Stimulated activated CD8-positive, alpha-beta memory T cell treated with anti-CD3 and anti-CD28 coated beads, Interleukin-7, amount 100 ng/mL, for 24 hours (primary cell): ENCODE measurements around the gene C22orf31.
"Not testable (repeated sequence)": the region's sequence is repeated elsewhere in the genome, so short reads cannot be mapped to it uniquely, and the experiment has no call there.

Experiments
- DNase-seq: peaks from one replicate; pipeline ENCODE4 v3.0.0-alpha.2; 2020; ENCODE audit warnings: low read depth

The C22orf31 gene

DNA sequence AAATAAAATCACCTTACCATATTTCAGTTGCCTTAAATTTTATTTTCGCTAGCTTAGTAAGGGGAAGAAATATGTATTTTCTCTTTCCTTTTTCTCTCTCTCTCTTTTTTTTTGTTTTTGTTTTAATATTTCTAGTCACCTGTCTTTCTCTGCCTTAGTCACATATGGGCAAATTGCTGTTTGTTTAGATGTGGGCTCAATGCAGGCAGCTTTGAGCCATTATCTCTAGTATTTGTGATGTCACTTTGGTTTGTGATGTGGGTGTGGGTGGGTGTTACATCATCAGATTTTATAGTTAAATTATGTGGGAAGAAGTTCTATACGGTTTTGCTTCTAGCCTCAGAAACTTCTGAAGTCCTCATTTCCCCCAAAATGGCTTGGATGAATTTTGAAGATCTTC, at the start of gene C22orf31:
TSS of gene C22orf31 (minus strand) at position 59 of the 400 bp plus-strand sequence. CDS start at position 20, 39 bp downstream.
- DNase-seq, result no peak

- no peak for DNase-seq
These were observed 49.3 kb upstream of the C22orf31 start for GRCh38 chr22:29110946-29111345.

DNA sequence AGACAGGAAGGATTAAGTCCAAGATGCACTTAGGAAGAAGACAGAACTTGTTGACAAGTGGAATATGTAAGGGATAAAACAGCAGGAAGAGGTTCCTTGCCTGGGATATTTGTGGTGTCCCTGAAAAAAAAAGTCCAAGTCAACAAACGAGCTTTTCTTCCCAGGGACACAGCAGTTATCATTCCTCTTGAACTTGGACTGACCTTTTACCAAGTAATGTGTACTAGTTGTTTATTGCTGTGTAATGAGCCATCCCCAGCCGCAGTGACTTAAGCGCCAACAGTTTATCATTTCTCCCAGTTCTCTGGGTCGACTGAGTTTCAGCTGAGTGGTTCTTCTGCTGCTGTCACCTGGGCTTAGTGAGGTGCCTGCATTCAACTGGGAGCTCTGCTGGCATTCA, 48.2 kb upstream of the C22orf31 start:
- DNase-seq, result no peak

DNA sequence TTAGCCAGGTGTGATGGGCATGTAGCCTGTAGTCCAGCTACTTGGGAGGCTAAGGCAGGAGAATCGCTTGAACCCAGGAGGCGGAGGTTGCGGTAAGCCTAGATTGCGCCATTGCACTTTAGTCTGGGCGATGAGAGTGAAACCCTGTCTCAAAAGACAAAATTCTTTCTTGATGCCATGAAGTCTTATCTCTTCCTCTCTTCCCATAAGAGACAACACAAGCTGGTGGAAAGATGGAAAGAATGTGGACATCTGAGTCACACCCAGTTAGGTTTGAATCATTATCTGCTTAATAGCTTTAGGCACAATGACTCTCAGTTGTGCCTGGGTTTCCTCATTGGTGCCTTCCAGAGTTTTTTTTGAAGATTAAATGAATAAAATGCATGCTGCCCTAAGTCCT, 46.5 kb upstream of the C22orf31 start:
- no peak for DNase-seq

GRCh38 chr22:29106839-29107238, 45.2 kb upstream of the C22orf31 start:
- no peak for DNase-seq

DNA sequence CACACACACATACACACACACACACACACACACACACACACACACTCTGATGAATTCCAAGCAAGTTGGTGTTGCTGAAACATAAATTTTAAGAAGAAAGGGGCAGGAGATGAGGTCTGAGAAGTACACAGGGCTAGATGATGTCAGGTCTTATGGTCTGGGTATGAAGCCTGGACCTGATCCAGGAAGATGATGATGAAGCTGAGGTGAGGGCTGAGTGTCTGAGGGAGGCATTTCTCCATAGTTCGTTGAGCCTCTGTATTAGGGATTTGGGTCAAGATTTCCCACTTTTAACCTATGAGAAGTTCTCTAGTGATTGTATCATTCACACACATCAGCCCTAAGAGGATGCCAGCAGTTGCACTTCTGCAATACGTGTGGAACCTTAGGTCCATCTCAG, 43.8 kb upstream of the C22orf31 start:
- DNase-seq, result no peak

DNA sequence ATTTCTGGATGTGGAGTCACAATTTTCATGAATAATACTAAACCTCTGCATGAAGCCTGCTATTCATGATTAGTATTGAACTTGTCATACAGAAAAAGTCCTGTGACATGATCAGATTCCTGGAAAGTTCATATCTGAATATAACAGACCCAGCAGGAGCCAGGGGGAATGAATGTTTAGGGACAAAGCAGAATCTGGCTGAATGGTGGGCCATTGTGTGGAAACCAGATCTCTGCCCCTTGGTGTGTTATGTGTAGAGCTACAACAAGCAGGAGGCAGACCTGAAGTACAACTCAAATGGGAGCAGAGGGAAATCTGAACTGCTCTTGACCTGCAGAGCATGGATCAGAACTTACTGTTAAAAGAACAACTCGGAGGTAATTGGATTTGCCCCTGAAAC, 41.5 kb upstream of the C22orf31 start:
- DNase-seq, result no peak

DNA sequence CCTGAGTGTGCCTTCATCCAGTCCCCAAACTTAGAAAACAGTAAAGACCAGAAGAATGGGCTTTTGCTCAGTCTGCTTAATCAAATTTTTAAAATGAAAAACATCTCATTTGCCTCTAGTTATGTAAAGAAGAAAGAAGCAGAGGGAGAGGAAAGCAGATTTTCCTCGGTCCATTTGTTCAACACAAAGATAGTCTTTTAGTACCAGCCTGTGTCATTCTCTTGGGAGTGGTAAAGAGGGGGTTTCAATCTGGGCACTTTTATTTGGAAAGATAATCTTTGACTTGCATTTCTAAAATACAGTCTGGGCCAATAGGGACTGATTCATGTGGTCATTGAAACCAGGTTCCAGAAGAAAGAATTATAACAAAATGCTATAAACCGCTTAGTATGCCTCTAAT, 40.7 kb upstream of the C22orf31 start:
- no peak for DNase-seq

DNA sequence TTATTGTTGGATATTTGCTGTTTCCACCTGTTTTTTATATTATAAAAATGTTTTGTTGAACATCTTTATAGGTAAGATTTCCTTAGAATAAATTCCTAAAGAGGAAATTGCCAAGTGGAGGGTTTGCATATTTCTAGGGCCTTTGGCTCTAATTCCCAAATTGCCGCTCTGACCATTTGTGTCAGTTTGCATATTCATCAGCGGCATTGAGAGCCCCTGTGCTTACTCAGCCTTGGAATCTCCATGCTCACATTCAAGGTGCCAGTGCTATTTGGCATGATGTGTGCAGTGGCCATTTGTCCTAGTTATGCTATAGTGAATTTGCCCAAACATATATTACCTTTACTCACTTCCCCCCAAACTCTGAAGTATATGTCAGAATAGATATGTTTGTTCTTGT, 36.7 kb upstream of the C22orf31 start:
- DNase-seq, result no peak

GRCh38 chr22:29096736-29097669, 35.4 kb upstream of the C22orf31 start:
- DNase-seq, result no peak

DNA sequence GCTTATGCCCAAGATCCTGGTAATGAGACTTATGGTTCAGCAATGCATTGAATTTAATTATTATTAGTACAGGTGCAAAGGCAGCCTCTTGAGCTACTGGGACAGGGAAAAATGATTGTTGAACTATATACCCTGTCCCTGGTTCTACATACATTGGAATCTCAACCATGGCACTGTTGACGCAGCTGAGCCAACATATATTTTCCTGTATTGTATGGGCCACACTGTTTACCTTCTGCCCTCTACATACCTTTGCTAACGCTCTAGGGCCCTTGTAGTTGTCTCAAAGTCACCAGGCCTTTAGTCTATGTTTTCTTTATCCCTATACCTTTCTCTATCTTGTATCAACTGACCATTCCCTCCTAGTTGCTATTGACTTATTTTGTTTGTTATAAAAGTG, 33.8 kb upstream of the C22orf31 start:
- DNase-seq, result no peak

DNA sequence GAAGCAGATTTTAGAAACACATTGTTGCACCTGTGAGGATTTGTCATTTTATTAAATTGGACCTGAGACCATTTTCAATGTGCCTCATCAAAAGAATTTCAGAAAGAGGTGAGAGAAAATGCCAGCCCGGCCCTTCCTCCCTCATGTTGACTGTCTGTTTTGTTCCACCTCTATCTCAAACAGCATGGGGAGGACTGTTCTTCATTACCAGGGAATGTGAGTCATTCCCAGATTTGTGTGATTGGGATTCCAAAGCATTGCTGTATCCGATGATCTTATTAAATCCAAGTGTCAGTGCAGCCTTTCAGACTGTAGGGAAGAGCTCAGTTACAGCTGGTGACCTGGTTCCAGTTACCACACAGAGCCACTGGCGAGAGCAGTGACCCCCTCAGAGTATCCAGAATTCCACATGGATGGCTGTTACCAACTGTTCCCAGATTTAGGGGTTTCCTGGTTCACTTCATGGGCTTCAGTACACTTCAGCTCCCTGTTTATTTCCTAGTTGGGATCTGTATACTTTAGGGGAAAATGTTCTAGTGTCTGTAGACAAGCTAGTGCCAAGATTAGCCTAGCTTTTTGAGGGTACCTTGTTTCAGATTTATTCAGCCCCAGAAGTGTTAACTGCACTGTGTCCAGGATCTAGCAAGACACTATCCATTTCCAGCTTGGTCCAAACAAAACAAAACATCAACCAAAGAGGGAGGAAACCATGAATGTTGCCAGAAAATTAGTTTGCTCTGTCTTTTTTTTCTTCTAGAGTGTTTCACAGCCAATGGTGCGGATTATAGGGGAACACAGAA, 32.1 kb upstream of the C22orf31 start:
- no peak for DNase-seq

GRCh38 chr22:29093030-29093429, 31.4 kb upstream of the C22orf31 start:
- DNase-seq, result no peak

DNA sequence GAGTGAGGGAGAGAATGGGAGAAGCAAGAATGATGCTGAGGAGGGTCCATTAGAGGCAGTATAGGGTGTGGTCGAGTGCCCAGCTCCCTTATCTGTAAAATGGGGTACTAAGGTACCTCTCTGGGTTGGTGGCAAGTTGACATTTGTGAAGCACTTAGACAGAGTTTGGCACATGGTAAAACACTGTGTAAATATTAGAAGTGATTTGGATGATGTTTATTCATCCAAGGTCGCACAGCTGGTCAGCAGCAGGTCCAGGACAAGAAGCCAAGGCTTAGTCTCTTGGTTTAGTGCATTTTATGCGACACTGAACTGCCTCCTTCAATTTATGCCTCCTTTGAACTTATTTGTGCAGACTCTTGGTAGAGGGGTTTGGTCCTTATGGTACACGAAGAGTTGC, 30.6 kb upstream of the C22orf31 start:
- no peak for DNase-seq

- DNase-seq, result no peak
These were observed 28.4 kb upstream of the C22orf31 start for GRCh38 chr22:29090039-29090438.

- no peak for DNase-seq
These were observed 27.9 kb upstream of the C22orf31 start for GRCh38 chr22:29089507-29089906.

GRCh38 chr22:29088809-29089208, 27.2 kb upstream of the C22orf31 start:
- no peak for DNase-seq

GRCh38 chr22:29087012-29087411, 25.4 kb upstream of the C22orf31 start:
- DNase-seq, result no peak

GRCh38 chr22:29083933-29084591, 22.4 kb upstream of the C22orf31 start:
- no peak for DNase-seq

DNA sequence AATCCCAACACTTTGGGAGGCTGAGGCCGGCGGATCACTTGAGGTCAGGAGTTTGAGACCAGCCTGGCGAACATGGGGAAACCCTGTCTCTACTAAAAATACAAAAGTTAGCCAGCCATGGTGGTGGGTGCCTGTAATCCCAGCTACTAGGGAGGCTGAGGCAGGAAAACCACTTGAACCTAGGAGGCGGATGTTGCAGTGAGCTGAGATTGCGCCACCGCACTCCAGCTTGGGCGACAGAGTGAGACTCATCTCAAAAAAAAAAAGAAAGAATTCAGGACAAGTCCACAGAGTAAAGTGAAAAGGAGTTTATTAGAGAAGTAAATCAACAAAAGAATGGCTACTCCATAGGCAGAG, 21.9 kb upstream of the C22orf31 start:
- DNase-seq, result not testable (repeated sequence)

DNA sequence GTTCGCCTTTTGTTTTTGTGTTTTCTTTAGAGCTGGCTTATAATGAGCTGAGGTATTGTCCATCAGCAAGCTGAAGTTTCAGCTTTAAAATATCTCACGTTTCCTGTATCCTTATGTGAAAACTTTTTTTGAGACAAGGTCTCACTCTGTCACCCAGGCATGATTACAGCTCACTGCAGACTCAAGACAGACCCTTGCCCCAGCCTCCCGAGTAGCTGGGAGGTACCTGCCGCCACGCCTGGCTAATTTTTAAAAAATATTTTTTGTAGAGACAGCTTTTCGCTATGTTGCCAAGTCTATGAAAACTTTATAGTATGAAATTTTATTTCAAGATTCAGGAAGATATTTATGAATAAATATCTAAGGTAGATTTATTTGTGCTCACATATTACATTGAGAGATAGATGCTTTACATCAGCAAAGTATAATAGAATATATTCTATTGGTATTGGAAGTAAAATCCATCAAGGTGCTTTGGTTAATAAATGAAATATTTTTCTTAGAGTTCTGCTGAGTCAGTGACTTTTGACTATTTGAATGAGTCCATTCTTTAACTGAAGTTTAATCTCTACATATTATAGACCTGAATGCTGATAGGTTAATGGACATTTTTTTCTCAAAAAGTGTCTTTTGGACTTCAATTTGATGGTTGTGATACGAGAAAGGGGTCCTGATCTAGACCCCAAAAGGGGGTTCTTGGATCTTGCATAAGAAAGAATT, 21.4 kb upstream of the C22orf31 start:
- DNase-seq, result no peak
